CD4-positive, alpha-beta T cell (primary cell): Measurements from ENCODE around the gene C14orf119. TPM values are rescaled to one million over a fixed set of nuclear protein-coding genes. Genes with fewer than 3 reads are reported as not detected.

Source experiments
- ATAC-seq: fragments of 200-7000 bp; cut with Tn5 transposase; one replicate; pipeline ENCODE4 v1.10.0; 2022; ENCODE audit warnings: mild to moderate bottlenecking; ENCODE audit not compliant: poor library complexity
- CTCF ChIA-PET: fragments of 350-600 bp; sonication (Branson Sonifier 250); formaldehyde crosslinking; loops from one replicate; lab custom pipeline; 2021; ENCODE audit warnings: antibody characterized with exemption, inconsistent platforms; lab: Charles Lee
- POLR2A ChIA-PET: fragments of 350-600 bp; sonication (Branson Sonifier 250); formaldehyde crosslinking; loops from one replicate; lab custom pipeline; 2021; ENCODE audit warnings: antibody characterized with exemption, inconsistent platforms; lab: Charles Lee
- DNase-seq, 14 experiments: peaks; one replicate each; pipeline ENCODE4 v3.0.0-alpha.2; 2013 to 2020; ENCODE audit warnings: mixed read lengths in 2 of 14
- H3K27ac ChIP-seq, 2 donors: one replicate each; pipeline versions ENCODE4 v1.5.1 to v1.7.0; 2013; ENCODE audit warnings: low read length in 2 of 2, low read depth in 1 of 2, mild to moderate bottlenecking in 1 of 2
- H3K27me3 ChIP-seq, 2 experiments: 1 replicate in 1 of 2; 2 replicates in 1 of 2; pipeline versions ENCODE4 v1.6.1 to v1.7.0; 2013; ENCODE audit warnings: low read length in 2 of 2, control low read depth in 1 of 2, mild to moderate bottlenecking in 1 of 2, moderate library complexity in 1 of 2; ENCODE audit not compliant: insufficient read depth in 2 of 2, control insufficient read depth in 1 of 2
- H3K36me3 ChIP-seq: one replicate; pipeline ENCODE4 v1.6.1; 2013; ENCODE audit warnings: low read length, control low read depth; ENCODE audit not compliant: insufficient read depth
- H3K4me1 ChIP-seq: one replicate; pipeline ENCODE4 v1.6.1; 2013; ENCODE audit warnings: low read length, control low read depth; ENCODE audit not compliant: insufficient read depth
- H3K4me3 ChIP-seq: one replicate; pipeline ENCODE4 v1.5.1; 2013; ENCODE audit warnings: mild to moderate bottlenecking, low read length, moderate library complexity
- H3K9me3 ChIP-seq, 2 experiments: 1 replicate in 1 of 2; 2 replicates in 1 of 2; pipeline versions ENCODE4 v1.6.1 to v1.7.0; 2013; ENCODE audit warnings: low read length in 2 of 2, mild to moderate bottlenecking in 2 of 2, control low read depth in 1 of 2, moderate library complexity in 1 of 2; ENCODE audit not compliant: control insufficient read depth in 1 of 2, insufficient read depth in 1 of 2
- H3K27ac Mint-ChIP-seq: one replicate; pipeline ENCODE4 v1.8.0; 2020; ENCODE audit warnings: mixed read lengths
- H3K27me3 Mint-ChIP-seq: one replicate; pipeline ENCODE4 v1.8.0; 2021; ENCODE audit warnings: mixed read lengths
- H3K36me3 Mint-ChIP-seq: one replicate; pipeline ENCODE4 v1.8.0; 2021; ENCODE audit warnings: low read depth, mixed read lengths
- H3K4me1 Mint-ChIP-seq: one replicate; pipeline ENCODE4 v1.8.0; 2021; ENCODE audit warnings: low read depth, mixed read lengths
- H3K4me3 Mint-ChIP-seq: one replicate; pipeline ENCODE4 v1.8.0; 2020; ENCODE audit warnings: mild to moderate bottlenecking, mixed read lengths
- H3K9me3 Mint-ChIP-seq: one replicate; pipeline ENCODE4 v1.8.0; 2020; ENCODE audit warnings: mixed read lengths
- CTCF ChIP-seq: fragments of 200-600 bp; IDR thresholded peaks from one replicate; pipeline ENCODE4 v1.8.0; 2022; ENCODE audit warnings: antibody characterized with exemption, mild to moderate bottlenecking
- intact Hi-C, 2 experiments: fragments of 100-400 bp; cut with DNase I in 1 of 2; cut with micrococcal nuclease in 1 of 2; formaldehyde crosslinking; loops; one replicate each; pipeline versions ENCODE4 v1.15.1 to v1.9.0; 2023 to 2025; cut with DNase I, micrococcal nuclease
- total RNA-seq, 174 experiments: library from RNA in 2 of 174; stranded (reverse) in 2 of 174; gene quantifications; one replicate each; pipeline ENCODE4 v1.2.3 and lab custom pipeline; 2021 to 2026

C14orf119 gene
- total RNA-seq, 2 experiments from 2014 or later = 3.1 to 3.9 TPM

DNA sequence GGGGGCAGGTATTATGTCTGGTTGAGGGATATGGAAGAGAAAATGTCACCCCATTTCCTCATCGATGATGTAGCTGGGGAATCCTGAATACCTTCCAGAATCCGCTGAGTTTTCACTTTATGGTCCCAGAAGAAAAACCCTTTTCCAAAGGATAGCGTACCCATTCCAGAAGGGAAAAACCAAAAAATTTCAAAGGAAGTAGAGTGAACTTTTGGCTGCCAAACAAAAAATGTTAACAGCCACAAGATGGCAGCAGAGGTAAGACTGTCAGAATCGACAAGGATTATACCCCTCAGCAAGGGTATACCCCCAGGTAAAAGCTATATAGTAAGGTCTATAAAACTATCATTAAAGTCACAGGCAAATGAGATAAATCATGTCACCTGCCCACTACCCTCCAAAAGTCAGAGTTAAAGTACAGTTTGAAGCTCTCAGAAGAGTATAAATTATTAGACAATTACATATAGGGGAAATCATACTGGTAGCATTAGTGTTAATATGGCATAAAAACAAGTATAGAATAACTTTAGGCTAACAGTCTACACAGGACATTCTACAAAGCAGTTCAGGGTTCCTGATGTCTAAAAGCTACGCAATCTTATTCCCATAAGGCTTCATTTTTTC is 18.4 kb upstream of the C14orf119 start:
- peaks cover 10% of the 10 kb centered on the region for H3K4me1 Mint-ChIP-seq
- Histone ChIP-seq H3K9me3 (no peaks in the 10 kb centered on the region), H3K4me3 (no peak overlapping the region), H3K27ac (no peak overlapping the region), H3K27me3 (no peaks in the 10 kb centered on the region), H3K36me3 (peaks cover 93% of the 10 kb centered on the region), H3K4me1 (peaks cover 4% of the 10 kb centered on the region)
- DNase-seq = peak in 4 of 14 experiments; percentile 38 to 72 (median 56)
- no peaks in the 10 kb centered on the region for H3K9me3 Mint-ChIP-seq
- peak overlapping the region; percentile 22 for H3K27ac Mint-ChIP-seq
- ChIA-PET CTCF (interaction anchor here (0.5 to 2.7 kb wide), 18 partner anchors 8 to 507 kb away, joined by 3 to 28 read pairs (median 4); partner anchors contain the start of genes ACIN1 and C14orf119), POLR2A (interaction anchor here (0.6 to 2.4 kb wide), 4 partner anchors 10 to 221 kb away, joined by 3 to 26 read pairs (median 4); partner anchors contain the start of genes ACIN1 and C14orf119)
- intact Hi-C loops = loop anchor here (1.0 to 5.0 kb wide), 4 partner anchors 110 to 225 kb away; partner anchors contain the start of gene PPP1R3E (in 1 of the 2)
- H3K27me3 Mint-ChIP-seq = no peaks in the 10 kb centered on the region
- peaks cover 93% of the 10 kb centered on the region for H3K36me3 Mint-ChIP-seq
- no peak overlapping the region for H3K4me3 Mint-ChIP-seq
- peak; percentile 68 for TF ChIP-seq CTCF
- ATAC-seq = peak; percentile 79

DNA sequence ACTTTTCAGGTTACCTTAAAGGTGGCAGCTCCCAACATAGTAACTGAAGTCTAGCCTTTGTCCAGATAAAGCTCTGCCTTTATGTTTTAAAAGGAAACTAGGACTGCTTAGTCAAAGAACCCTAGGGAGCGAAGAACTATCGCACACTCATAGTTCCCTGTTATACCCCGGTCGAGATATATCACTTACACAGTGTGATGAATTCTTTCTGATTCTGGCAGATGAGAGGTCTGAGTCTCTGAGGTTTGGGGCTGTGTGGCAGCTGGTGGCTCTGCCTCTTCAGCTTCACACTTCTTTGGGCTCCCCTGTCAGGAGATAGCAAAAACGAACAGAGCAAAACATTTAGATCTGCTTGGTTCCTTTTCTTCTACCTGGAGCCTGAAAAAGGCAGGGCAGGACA is 17.3 kb upstream of the C14orf119 start:
- CTCF ChIA-PET = interaction anchor here (1.0 to 2.7 kb wide), 7 partner anchors 9 to 109 kb away, joined by 3 to 18 read pairs (median 9); no protein-coding TSS in a partner anchor
- intact Hi-C loops = loop anchor here (1.0 to 5.0 kb wide), 5 partner anchors 15 to 224 kb away; partner anchors contain the start of gene PPP1R3E (in 1 of the 2)
- Histone ChIP-seq H3K4me3 (no peak overlapping the region), H3K36me3 (peaks cover 93% of the 10 kb centered on the region), H3K27me3 (no peaks in the 10 kb centered on the region), H3K9me3 (no peaks in the 10 kb centered on the region), H3K27ac (no peak overlapping the region), H3K4me1 (no peaks in the 10 kb centered on the region)
- Mint-ChIP-seq H3K27ac (peak overlapping the region; percentile 44), H3K36me3 (peaks cover 85% of the 10 kb centered on the region), H3K4me3 (no peak overlapping the region), H3K9me3 (no peaks in the 10 kb centered on the region), H3K4me1 (no peaks in the 10 kb centered on the region), H3K27me3 (no peaks in the 10 kb centered on the region)
- TF ChIP-seq CTCF = no peak
- no peak for DNase-seq
- no peak for ATAC-seq
- POLR2A ChIA-PET = interaction anchor here (1.6 to 2.4 kb wide), 2 partner anchors 8 to 17 kb away, joined by 4 to 26 read pairs; partner anchors contain the start of genes ACIN1 and C14orf119

DNA sequence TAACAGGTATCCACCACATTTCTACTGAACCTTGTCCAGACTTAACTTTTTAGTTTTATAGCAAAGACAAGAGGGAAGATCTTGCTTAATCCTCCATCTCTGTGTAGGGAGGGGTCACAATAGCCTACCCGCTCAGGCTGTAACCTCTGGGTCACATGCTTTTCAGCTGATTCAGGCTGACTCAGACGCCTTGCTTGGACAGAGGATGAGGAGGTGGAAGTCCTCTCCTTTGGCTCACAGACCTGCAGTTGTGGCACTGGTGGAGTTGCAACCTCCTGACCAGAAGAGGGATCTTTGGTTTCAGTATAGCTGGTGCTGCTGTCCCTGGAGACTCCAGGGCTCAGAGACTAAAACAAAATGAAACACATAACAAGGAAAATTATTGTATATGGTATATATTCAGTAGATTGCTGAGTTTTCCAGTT is 16.6 kb upstream of the C14orf119 start:
- H3K36me3 Mint-ChIP-seq = peaks cover 89% of the 10 kb centered on the region
- POLR2A ChIA-PET = interaction anchor here (2.0 kb wide), 1 partner anchor 17 kb away, joined by 7 read pairs; the partner anchor contains the start of genes ACIN1 and C14orf119
- TF ChIP-seq CTCF = no peak

More for the DNA sequence above, 16.6 kb upstream of the C14orf119 start:
- H3K27me3 ChIP-seq = no peaks in the 10 kb centered on the region
- no peak overlapping the region for H3K4me3 ChIP-seq
- ATAC-seq (peak; percentile 21), DNase-seq (peak in 2 of 14 experiments; percentile 59 to 71)
- intact Hi-C loops = loop anchor here (2.0 to 5.0 kb wide), 3 partner anchors 14 to 224 kb away; partner anchors contain the start of gene PPP1R3E (in 1 of the 2)
- CTCF ChIA-PET = interaction anchor here (1.0 to 2.7 kb wide), 3 partner anchors 10 to 43 kb away, joined by 3 to 18 read pairs (median 12); no protein-coding TSS in a partner anchor
- H3K27ac ChIP-seq = no peak overlapping the region
- Mint-ChIP-seq H3K27ac (peak overlapping the region; percentile 57), H3K4me3 (no peak overlapping the region), H3K4me1 (no peaks in the 10 kb centered on the region), H3K27me3 (no peaks in the 10 kb centered on the region), H3K9me3 (no peaks in the 10 kb centered on the region)
- H3K36me3 ChIP-seq = peaks cover 96% of the 10 kb centered on the region
- H3K9me3 ChIP-seq = no peaks in the 10 kb centered on the region
- H3K4me1 ChIP-seq = no peaks in the 10 kb centered on the region
